Hepatocyte (in vitro differentiated cells): Measurements from ENCODE around the gene ASCL1.

ENCODE experiments used
- EZH2 ChIP-seq: fragments of 200-600 bp; sonication (generic); IDR thresholded peaks from 2 replicates; pipeline ENCODE4 v1.6.1; 2016; ENCODE audit warnings: antibody characterized with exemption, mild to moderate bottlenecking, borderline replicate concordance
- TF ChIP-seq, protein P1 (sequence below): fragments of 200-600 bp; sonication (generic); IDR thresholded peaks from 2 replicates; pipeline ENCODE4 v1.5.1; 2016; ENCODE audit warnings: antibody characterized with exemption, mild to moderate bottlenecking; ENCODE audit not compliant: poor library complexity

DNA sequence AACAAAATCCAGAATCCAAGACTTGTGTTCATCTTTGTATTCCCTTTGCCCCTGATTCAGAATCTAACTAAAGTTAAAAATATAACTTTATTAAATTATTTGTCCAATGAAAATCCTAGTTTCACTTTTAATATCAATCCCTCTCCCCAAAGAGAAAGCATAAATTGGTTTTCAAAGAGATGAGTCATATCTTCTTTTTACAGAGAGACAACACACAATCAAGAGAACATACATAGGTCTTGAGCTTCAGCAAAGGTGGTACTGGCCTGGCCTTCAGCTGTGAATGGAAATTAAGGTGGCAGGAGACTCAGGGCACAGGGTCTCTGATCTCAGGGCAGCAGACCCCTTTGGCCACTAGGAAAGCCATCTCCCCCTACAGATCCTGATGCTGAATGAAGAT, 4.3 kb upstream of the ASCL1 start:
- no peak for TF ChIP-seq EZH2
- TF ChIP-seq, protein P1, sequence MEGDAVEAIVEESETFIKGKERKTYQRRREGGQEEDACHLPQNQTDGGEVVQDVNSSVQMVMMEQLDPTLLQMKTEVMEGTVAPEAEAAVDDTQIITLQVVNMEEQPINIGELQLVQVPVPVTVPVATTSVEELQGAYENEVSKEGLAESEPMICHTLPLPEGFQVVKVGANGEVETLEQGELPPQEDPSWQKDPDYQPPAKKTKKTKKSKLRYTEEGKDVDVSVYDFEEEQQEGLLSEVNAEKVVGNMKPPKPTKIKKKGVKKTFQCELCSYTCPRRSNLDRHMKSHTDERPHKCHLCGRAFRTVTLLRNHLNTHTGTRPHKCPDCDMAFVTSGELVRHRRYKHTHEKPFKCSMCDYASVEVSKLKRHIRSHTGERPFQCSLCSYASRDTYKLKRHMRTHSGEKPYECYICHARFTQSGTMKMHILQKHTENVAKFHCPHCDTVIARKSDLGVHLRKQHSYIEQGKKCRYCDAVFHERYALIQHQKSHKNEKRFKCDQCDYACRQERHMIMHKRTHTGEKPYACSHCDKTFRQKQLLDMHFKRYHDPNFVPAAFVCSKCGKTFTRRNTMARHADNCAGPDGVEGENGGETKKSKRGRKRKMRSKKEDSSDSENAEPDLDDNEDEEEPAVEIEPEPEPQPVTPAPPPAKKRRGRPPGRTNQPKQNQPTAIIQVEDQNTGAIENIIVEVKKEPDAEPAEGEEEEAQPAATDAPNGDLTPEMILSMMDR = no peak
